ENCODE data around the gene SLC26A4. TPM values are rescaled to one million over a fixed set of nuclear protein-coding genes. Genes with fewer than 3 reads are reported as not detected.

SLC26A4 gene
- total RNA-seq (not detected), polyA plus RNA-seq (not detected)

DNA sequence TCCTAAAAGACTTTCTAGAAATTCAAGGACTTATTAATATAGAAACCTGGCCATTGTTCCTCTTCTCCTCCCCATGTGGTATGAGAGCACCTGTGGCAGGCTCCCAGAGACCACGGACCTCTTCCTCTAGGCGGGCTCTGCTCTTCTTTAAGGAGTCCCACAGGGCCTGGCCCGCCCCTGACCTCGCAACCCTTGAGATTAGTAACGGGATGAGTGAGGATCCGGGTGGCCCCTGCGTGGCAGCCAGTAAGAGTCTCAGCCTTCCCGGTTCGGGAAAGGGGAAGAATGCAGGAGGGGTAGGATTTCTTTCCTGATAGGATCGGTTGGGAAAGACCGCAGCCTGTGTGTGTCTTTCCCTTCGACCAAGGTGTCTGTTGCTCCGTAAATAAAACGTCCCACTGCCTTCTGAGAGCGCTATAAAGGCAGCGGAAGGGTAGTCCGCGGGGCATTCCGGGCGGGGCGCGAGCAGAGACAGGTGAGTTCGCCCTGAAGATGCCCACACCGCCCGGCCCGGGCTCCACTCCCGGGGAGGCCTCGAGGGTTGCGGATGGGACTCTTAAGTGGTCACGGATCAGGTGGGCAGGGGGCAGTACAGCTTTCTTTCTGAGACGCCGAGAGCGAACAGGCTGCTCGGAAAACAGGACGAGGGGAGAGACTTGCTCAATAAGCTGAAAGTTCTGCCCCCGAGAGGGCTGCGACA, at the start of gene SLC26A4:
SLC26A4 (plus strand) TSS at position 448 of the 700 bp plus-strand sequence. CDS start 814 bp downstream, outside the sequence.
- H3K27me3 ChIP-seq (ENCODE audit: insufficient read depth, low read length), result peaks cover 18% of the 10 kb centered on the region
- Mint-ChIP-seq H3K4me1 (peaks cover 10 to 26% (median 20%) of the 10 kb centered on the region in 4 donors), H3K4me3 (peak within 1 kb of the TSS; percentile 81 to 93 (median 86)), H3K36me3 (no peaks in the 10 kb centered on the region), H3K27ac (no peak within 1 kb of the TSS), H3K9me3 (peaks cover 0 to 2% (median 0%) of the 10 kb centered on the region in 8 donors), H3K27me3 (peaks cover 23 to 37% of the 10 kb centered on the region in 2 donors)
- peak in 3 of 5 donors; percentile 3 to 10 (median 7) for DNase-seq
- H3K4me1 ChIP-seq (ENCODE audit: insufficient read depth, low read length), result peaks cover 30% of the 10 kb centered on the region
- H3K27ac ChIP-seq (ENCODE audit: low read depth, low read length), result no peak within 1 kb of the TSS
- peak within 1 kb of the TSS; percentile 45 to 51 for H3K4me3 ChIP-seq (ENCODE audit: low read length in 2 of 2)
- no peaks in the 10 kb centered on the region for H3K36me3 ChIP-seq (ENCODE audit: insufficient read depth, low read length)
- no peaks in the 10 kb centered on the region for H3K9me3 ChIP-seq (ENCODE audit: control insufficient read depth in 1 of 2, low read length in 2 of 2)
- intact Hi-C loops (cut with micrococcal nuclease), result no loop called here
- POLR2A ChIA-PET (ENCODE audit: partially characterized antibody), result no interaction called here
- CTCF ChIA-PET (ENCODE audit: partially characterized antibody), result no interaction called here

DNA sequence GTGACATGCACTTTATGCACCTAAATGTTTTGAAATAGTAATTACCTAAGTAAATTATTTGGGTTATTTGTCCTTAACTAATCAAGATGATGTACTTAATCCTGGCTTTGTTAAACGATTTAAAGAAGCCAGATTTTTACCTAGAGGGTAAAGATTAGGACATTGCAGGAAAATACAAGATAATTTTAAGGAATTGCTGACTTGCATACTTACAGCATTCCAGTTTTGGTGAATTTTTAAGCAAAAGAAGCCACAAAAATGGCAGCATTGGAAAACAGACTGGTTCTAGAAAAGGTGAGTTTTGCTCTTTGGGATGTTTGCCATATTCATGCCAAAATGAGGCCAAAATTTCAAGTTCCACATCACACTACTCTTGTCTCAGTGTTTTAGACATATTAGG, 47.2 kb upstream of the SLC26A4 start:
- H3K36me3 Mint-ChIP-seq, result peaks cover 30 to 49% of the 10 kb centered on the region in 2 donors
- Histone ChIP-seq H3K27ac (ENCODE audit: low read depth, low read length) (no peak overlapping the region), H3K36me3 (ENCODE audit: insufficient read depth, low read length) (peaks cover 3% of the 10 kb centered on the region), H3K4me3 (ENCODE audit: low read length in 2 of 2) (no peak overlapping the region), H3K4me1 (ENCODE audit: insufficient read depth, low read length) (no peaks in the 10 kb centered on the region), H3K27me3 (ENCODE audit: insufficient read depth, low read length) (no peaks in the 10 kb centered on the region), H3K9me3 (ENCODE audit: control insufficient read depth in 1 of 2, low read length in 2 of 2) (no peaks in the 10 kb centered on the region)
- ChIA-PET CTCF (ENCODE audit: partially characterized antibody) (no interaction called here), POLR2A (ENCODE audit: partially characterized antibody) (no interaction called here)
- no peak for DNase-seq
- H3K27me3 Mint-ChIP-seq, result no peaks in the 10 kb centered on the region
- intact Hi-C loops (cut with micrococcal nuclease), result no loop called here
- H3K27ac Mint-ChIP-seq, result no peak overlapping the region
- no peaks in the 10 kb centered on the region for H3K4me1 Mint-ChIP-seq
- no peak overlapping the region for H3K4me3 Mint-ChIP-seq
- no peaks in the 10 kb centered on the region for H3K9me3 Mint-ChIP-seq

- DNase-seq, result no peak
- intact Hi-C loops (cut with micrococcal nuclease), result no loop called here
- Mint-ChIP-seq H3K27me3 (no peaks in the 10 kb centered on the region), H3K4me1 (no peaks in the 10 kb centered on the region), H3K27ac (no peak overlapping the region), H3K9me3 (no peaks in the 10 kb centered on the region), H3K36me3 (peaks cover 30 to 44% of the 10 kb centered on the region in 2 donors), H3K4me3 (no peak overlapping the region)
- H3K9me3 ChIP-seq (ENCODE audit: control insufficient read depth in 1 of 2, low read length in 2 of 2), result no peaks in the 10 kb centered on the region
- H3K27me3 ChIP-seq (ENCODE audit: insufficient read depth, low read length), result no peaks in the 10 kb centered on the region
- ChIA-PET POLR2A (ENCODE audit: partially characterized antibody) (no interaction called here), CTCF (ENCODE audit: partially characterized antibody) (no interaction called here)
- H3K27ac ChIP-seq (ENCODE audit: low read depth, low read length), result no peak overlapping the region
- H3K4me3 ChIP-seq (ENCODE audit: low read length in 2 of 2), result no peak overlapping the region
- peaks cover 3% of the 10 kb centered on the region for H3K36me3 ChIP-seq (ENCODE audit: insufficient read depth, low read length)
- no peaks in the 10 kb centered on the region for H3K4me1 ChIP-seq (ENCODE audit: insufficient read depth, low read length)
These were observed 46.7 kb upstream of the SLC26A4 start for GRCh38 chr7:107613948-107614347.

DNA sequence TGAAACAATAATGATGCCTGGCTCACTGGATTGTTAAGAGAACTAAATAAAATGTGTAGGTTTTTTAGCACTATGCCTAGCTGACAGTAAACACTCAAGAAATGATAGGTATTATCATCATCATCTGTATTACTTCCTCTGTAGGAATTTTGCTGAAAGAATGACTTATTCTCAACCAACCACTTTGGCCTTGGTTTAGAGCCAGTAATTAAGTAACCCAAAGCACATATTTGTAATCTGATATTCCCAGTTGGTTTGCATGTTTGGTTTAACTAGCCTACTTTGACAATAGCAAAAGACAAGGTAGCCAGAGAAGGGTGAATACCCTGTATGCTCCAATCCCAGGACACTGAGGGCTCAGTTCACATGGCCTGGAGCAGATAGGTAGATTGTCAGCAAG, 46.2 kb upstream of the SLC26A4 start:
- Mint-ChIP-seq H3K4me1 (no peaks in the 10 kb centered on the region), H3K27me3 (no peaks in the 10 kb centered on the region), H3K36me3 (peaks cover 30 to 41% of the 10 kb centered on the region in 2 donors), H3K9me3 (no peaks in the 10 kb centered on the region), H3K4me3 (no peak overlapping the region), H3K27ac (no peak overlapping the region)
- no peak for DNase-seq
- H3K4me3 ChIP-seq (ENCODE audit: low read length in 2 of 2), result no peak overlapping the region
- intact Hi-C loops (cut with micrococcal nuclease), result no loop called here
- H3K36me3 ChIP-seq (ENCODE audit: insufficient read depth, low read length), result peaks cover 3% of the 10 kb centered on the region
- H3K9me3 ChIP-seq (ENCODE audit: control insufficient read depth in 1 of 2, low read length in 2 of 2), result no peaks in the 10 kb centered on the region
- H3K27me3 ChIP-seq (ENCODE audit: insufficient read depth, low read length), result no peaks in the 10 kb centered on the region
- CTCF ChIA-PET (ENCODE audit: partially characterized antibody), result no interaction called here
- H3K27ac ChIP-seq (ENCODE audit: low read depth, low read length), result no peak overlapping the region
- no peaks in the 10 kb centered on the region for H3K4me1 ChIP-seq (ENCODE audit: insufficient read depth, low read length)
- POLR2A ChIA-PET (ENCODE audit: partially characterized antibody), result no interaction called here

- Mint-ChIP-seq H3K9me3 (no peaks in the 10 kb centered on the region), H3K36me3 (peaks cover 34% of the 10 kb centered on the region in 2 donors), H3K27me3 (no peaks in the 10 kb centered on the region), H3K27ac (peak overlapping the region in 1 of 7 donors; percentile 61), H3K4me1 (no peaks in the 10 kb centered on the region), H3K4me3 (no peak overlapping the region)
- Histone ChIP-seq H3K4me3 (ENCODE audit: low read length in 2 of 2) (no peak overlapping the region), H3K36me3 (ENCODE audit: insufficient read depth, low read length) (peaks cover 3% of the 10 kb centered on the region), H3K4me1 (ENCODE audit: insufficient read depth, low read length) (no peaks in the 10 kb centered on the region), H3K27me3 (ENCODE audit: insufficient read depth, low read length) (no peaks in the 10 kb centered on the region), H3K9me3 (ENCODE audit: control insufficient read depth in 1 of 2, low read length in 2 of 2) (no peaks in the 10 kb centered on the region), H3K27ac (ENCODE audit: low read depth, low read length) (no peak overlapping the region)
- DNase-seq, result no peak
- intact Hi-C loops (cut with micrococcal nuclease), result no loop called here
- ChIA-PET CTCF (ENCODE audit: partially characterized antibody) (no interaction called here), POLR2A (ENCODE audit: partially characterized antibody) (no interaction called here)
These were observed 44.5 kb upstream of the SLC26A4 start for GRCh38 chr7:107615910-107616680.

- Mint-ChIP-seq H3K9me3 (peaks cover 0 to 4% (median 0%) of the 10 kb centered on the region in 8 donors), H3K4me1 (no peaks in the 10 kb centered on the region), H3K27me3 (no peaks in the 10 kb centered on the region), H3K4me3 (no peak overlapping the region), H3K36me3 (peaks cover 3 to 6% of the 10 kb centered on the region in 2 donors), H3K27ac (no peak overlapping the region)
- H3K4me3 ChIP-seq (ENCODE audit: low read length in 2 of 2), result no peak overlapping the region
- CTCF ChIA-PET (ENCODE audit: partially characterized antibody), result no interaction called here
- H3K27me3 ChIP-seq (ENCODE audit: insufficient read depth, low read length), result no peaks in the 10 kb centered on the region
- no peaks in the 10 kb centered on the region for H3K36me3 ChIP-seq (ENCODE audit: insufficient read depth, low read length)
- no peaks in the 10 kb centered on the region for H3K9me3 ChIP-seq (ENCODE audit: control insufficient read depth in 1 of 2, low read length in 2 of 2)
- intact Hi-C loops (cut with micrococcal nuclease), result no loop called here
- H3K4me1 ChIP-seq (ENCODE audit: insufficient read depth, low read length), result no peaks in the 10 kb centered on the region
- H3K27ac ChIP-seq (ENCODE audit: low read depth, low read length), result no peak overlapping the region
- no peak for DNase-seq
- POLR2A ChIA-PET (ENCODE audit: partially characterized antibody), result no interaction called here
These were observed 38.2 kb upstream of the SLC26A4 start for GRCh38 chr7:107622429-107622828.

GRCh38 chr7:107622894-107623293, 37.7 kb upstream of the SLC26A4 start:
- H3K9me3 ChIP-seq (ENCODE audit: control insufficient read depth in 1 of 2, low read length in 2 of 2), result no peaks in the 10 kb centered on the region
- H3K4me1 ChIP-seq (ENCODE audit: insufficient read depth, low read length), result no peaks in the 10 kb centered on the region
- intact Hi-C loops (cut with micrococcal nuclease), result no loop called here
- Mint-ChIP-seq H3K4me1 (no peaks in the 10 kb centered on the region), H3K27ac (no peak overlapping the region), H3K27me3 (no peaks in the 10 kb centered on the region), H3K36me3 (peaks cover 6 to 8% of the 10 kb centered on the region in 2 donors), H3K4me3 (no peak overlapping the region), H3K9me3 (peaks cover 0 to 4% (median 0%) of the 10 kb centered on the region in 8 donors)
- DNase-seq, result no peak
- POLR2A ChIA-PET (ENCODE audit: partially characterized antibody), result no interaction called here
- H3K4me3 ChIP-seq (ENCODE audit: low read length in 2 of 2), result no peak overlapping the region
- no peaks in the 10 kb centered on the region for H3K27me3 ChIP-seq (ENCODE audit: insufficient read depth, low read length)
- CTCF ChIA-PET (ENCODE audit: partially characterized antibody), result no interaction called here
- H3K27ac ChIP-seq (ENCODE audit: low read depth, low read length), result no peak overlapping the region
- H3K36me3 ChIP-seq (ENCODE audit: insufficient read depth, low read length), result no peaks in the 10 kb centered on the region

Measured in CD4-positive, alpha-beta memory T cell (primary cell).